Measurements from ENCODE around the gene HOXC12. TPM values are rescaled to one million over a fixed set of nuclear protein-coding genes. Genes with fewer than 3 reads are reported as not detected.
A peak's percentile ranks its signal among the peaks of the same experiment; 100 is the strongest.

Gene HOXC12
- total RNA-seq, 4 donors from 2014 or later = not detected

DNA sequence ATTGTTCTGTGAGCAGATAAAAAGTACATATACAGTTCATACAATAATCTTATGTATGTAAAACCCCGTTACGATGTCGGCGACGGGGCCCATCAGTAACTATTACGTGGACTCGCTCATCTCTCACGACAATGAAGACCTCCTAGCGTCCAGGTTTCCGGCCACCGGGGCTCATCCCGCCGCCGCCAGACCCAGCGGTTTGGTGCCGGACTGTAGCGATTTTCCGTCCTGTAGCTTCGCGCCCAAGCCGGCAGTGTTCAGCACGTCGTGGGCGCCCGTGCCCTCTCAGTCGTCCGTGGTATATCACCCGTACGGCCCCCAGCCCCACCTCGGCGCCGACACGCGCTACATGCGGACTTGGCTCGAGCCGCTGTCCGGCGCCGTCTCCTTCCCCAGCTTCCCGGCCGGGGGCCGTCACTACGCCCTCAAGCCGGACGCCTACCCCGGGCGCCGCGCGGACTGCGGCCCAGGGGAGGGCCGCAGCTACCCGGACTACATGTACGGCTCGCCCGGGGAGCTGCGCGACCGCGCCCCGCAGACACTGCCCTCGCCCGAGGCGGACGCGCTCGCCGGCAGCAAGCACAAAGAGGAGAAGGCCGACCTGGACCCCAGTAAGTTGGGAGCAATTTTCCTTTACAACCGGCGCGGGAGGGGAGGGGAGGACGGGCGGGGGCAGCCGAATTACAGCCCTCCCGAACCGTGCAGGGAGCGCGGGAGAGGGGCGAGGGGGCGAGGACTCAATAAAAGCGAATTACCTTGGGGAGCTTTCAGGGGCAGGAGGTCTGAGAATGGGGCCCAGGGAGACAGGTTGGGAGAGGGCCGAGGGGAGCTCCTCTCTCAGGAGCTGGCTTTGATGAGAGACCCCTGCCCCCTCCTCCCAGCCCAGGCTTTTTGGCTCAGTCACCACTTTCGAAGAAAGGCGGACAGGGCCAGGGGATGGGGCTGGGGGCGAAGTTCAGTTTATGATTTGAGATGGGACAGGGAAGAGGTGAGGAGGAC lies 45.7 kb downstream of the HOXC12 start, which contains the start of gene HOXC9:
Gene HOXC9, plus strand, starts transcription at position 46 of the 999 bp plus-strand sequence. Its CDS starts 28 bp downstream, at position 74.
- Histone ChIP-seq H3K27me3 (peaks cover 0 to 49% of the 10 kb centered on the region in 2 donors), H3K4me1 (peaks cover 2 to 23% (median 8%) of the 10 kb centered on the region in 4 donors), H3K27ac (peak within 1 kb of the TSS; percentile 73 to 83 (median 75)), H3K36me3 (no peaks in the 10 kb centered on the region), H3K9me3 (no peaks in the 10 kb centered on the region), H3K4me3 (peak within 1 kb of the TSS; percentile 38 to 56 (median 40))
- peak in 1 of 3 donors; percentile 48 for DNase-seq
- TF ChIP-seq POLR2A (IDR thresholded peaks at IDR 0.05) = no peak
- TF ChIP-seq, protein P1, sequence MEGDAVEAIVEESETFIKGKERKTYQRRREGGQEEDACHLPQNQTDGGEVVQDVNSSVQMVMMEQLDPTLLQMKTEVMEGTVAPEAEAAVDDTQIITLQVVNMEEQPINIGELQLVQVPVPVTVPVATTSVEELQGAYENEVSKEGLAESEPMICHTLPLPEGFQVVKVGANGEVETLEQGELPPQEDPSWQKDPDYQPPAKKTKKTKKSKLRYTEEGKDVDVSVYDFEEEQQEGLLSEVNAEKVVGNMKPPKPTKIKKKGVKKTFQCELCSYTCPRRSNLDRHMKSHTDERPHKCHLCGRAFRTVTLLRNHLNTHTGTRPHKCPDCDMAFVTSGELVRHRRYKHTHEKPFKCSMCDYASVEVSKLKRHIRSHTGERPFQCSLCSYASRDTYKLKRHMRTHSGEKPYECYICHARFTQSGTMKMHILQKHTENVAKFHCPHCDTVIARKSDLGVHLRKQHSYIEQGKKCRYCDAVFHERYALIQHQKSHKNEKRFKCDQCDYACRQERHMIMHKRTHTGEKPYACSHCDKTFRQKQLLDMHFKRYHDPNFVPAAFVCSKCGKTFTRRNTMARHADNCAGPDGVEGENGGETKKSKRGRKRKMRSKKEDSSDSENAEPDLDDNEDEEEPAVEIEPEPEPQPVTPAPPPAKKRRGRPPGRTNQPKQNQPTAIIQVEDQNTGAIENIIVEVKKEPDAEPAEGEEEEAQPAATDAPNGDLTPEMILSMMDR (IDR thresholded peaks at IDR 0.05) = no peak

DNA sequence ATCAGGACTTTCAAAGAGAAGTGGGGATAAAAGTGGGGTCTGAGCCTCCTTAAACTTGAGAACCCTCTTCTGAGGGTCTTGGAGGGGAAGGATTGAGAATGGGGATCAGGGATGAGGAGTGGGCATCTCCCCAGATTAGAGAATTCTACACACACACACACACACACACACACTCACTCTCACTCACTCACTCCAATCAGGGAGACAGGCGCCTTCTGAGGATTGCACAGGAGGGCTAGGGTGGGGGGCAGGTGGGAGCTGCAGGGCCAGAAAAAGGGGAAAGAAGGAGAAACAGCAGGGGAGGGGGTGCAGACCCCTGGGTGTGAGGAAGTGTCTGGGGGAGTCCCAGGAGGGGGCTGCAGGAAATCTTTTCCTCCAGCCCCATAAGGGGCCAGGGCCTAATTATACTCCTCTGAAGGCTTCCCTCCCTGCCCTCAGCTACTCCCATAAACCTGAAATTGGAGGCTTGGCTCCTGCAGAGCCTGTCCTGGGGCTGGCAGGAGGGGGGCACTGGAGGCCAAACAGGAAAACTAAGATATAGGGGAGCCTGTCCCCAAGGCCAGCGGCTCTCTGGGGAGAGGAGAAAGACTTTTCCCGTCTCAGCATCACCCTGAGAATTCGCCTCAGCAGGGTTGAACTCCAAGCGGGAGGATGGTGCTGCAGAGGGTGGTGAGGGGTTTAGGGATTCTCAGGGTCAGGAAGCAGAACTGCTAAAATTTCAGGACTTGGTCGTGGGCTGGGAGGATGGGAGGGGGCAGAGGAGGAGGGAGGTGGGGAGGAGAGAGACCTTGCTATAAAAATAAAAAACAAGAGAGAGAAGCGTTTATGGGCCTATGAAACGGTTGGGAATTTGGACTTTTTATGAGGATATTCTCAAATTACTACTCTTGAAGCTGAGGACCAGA lies 46.8 kb downstream of the HOXC12 start:
- Histone ChIP-seq H3K36me3 (no peaks in the 10 kb centered on the region), H3K27me3 (peaks cover 0 to 42% of the 10 kb centered on the region in 2 donors), H3K4me1 (peaks cover 1 to 17% (median 5%) of the 10 kb centered on the region in 4 donors), H3K4me3 (peak overlapping the region in 3 of 4 donors; percentile 39 to 56 (median 42)), H3K27ac (peak overlapping the region; percentile 19 to 83 (median 62)), H3K9me3 (no peaks in the 10 kb centered on the region)
- TF ChIP-seq, protein P1 (IDR thresholded peaks at IDR 0.05) = no peak
- TF ChIP-seq POLR2A (IDR thresholded peaks at IDR 0.05) = no peak
- no peak for DNase-seq

DNA sequence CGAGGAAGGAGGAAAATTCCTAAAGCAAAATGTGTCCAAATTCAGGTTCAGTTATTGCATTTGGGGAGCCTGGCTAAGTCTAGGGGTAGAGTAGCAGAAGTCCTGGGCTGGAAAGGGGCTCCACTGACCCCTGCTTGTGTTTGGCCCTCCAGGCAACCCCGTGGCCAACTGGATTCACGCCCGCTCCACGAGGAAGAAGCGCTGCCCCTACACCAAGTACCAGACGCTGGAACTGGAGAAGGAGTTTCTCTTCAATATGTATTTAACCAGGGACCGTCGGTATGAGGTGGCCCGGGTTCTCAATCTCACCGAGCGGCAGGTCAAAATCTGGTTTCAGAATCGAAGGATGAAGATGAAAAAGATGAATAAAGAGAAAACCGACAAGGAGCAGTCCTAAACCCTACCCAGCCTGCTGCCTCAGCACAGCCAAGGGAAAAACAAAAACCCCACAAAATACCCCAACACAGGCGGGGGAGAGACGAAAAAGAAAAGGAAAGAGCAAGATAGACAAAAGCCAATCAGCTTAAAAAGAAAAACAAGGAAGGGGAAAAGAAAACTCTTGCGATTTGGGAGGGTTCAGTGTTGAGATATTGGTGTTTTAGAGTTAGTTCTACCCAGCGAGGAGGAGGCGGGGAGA lies 47.7 kb downstream of the HOXC12 start:
- no peaks in the 10 kb centered on the region for H3K9me3 ChIP-seq
- DNase-seq = no peak
- H3K4me1 ChIP-seq = peaks cover 0 to 25% (median 3%) of the 10 kb centered on the region in 4 donors
- H3K4me3 ChIP-seq = peak overlapping the region in 1 of 4 donors; percentile 56
- TF ChIP-seq, protein P1 (IDR thresholded peaks at IDR 0.05) = no peak
- no peak for TF ChIP-seq POLR2A (IDR thresholded peaks at IDR 0.05)
- no peaks in the 10 kb centered on the region for H3K36me3 ChIP-seq
- H3K27ac ChIP-seq = peak overlapping the region in 3 of 4 donors; percentile 0 to 83 (median 52)
- H3K27me3 ChIP-seq = peaks cover 0 to 42% of the 10 kb centered on the region in 2 donors

DNA sequence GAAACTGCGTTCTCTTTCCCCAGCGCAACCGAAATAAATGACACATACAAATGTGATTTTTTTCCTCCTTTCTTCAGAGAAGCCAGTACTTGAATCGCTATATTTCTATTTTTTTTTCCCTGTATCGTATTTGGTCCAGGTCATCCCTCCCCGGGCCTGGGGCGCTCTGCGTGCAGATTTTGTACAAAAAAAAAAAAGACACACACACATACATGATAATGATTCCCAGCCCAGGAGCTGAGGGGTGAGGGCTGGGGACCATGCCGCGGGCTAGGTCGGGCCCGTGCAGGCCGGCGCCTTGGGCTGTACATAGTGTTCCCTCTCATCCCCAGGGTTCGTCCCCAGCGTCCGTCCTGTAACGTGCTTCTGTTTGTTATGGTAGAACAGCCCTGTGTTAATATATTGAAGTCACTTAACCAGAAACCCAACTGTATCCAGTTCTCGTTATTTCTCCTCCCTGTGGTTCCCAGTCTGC lies 48.2 kb downstream of the HOXC12 start:
- DNase-seq = no peak
- Histone ChIP-seq H3K27me3 (peaks cover 0 to 39% of the 10 kb centered on the region in 2 donors), H3K4me1 (peaks cover 0 to 28% (median 3%) of the 10 kb centered on the region in 4 donors), H3K27ac (peak overlapping the region in 2 of 4 donors; percentile 63 to 83), H3K36me3 (no peaks in the 10 kb centered on the region), H3K4me3 (peak overlapping the region in 1 of 4 donors; percentile 56), H3K9me3 (no peaks in the 10 kb centered on the region)
- TF ChIP-seq, protein P1 (IDR thresholded peaks at IDR 0.05) = no peak
- no peak for TF ChIP-seq POLR2A (IDR thresholded peaks at IDR 0.05)
